GM12801 (cell line): Measurements from ENCODE around the gene TRIM29.

Source experiments
- CTCF ChIP-seq: IDR thresholded peaks from one replicate; pipeline ENCODE4 v1.5.1; 2011; ENCODE audit warnings: control low read depth; ENCODE audit not compliant: insufficient read length; ENCODE audit errors: extremely low read depth

TRIM29 gene

GRCh38 chr11:120104041-120104565, 33.8 kb downstream of the TRIM29 start:
- TF ChIP-seq CTCF, result no peak

- TF ChIP-seq CTCF, result no peak
These were observed 35.1 kb downstream of the TRIM29 start for GRCh38 chr11:120102864-120103122.

GRCh38 chr11:120102050-120102863, 35.7 kb downstream of the TRIM29 start:
- TF ChIP-seq CTCF, result no peak

- TF ChIP-seq CTCF, result no peak
These were observed 39.4 kb downstream of the TRIM29 start for GRCh38 chr11:120098503-120099020.

GRCh38 chr11:120097721-120098385, 40.1 kb downstream of the TRIM29 start:
- TF ChIP-seq CTCF, result no peak

GRCh38 chr11:120096369-120097191, 41.3 kb downstream of the TRIM29 start:
- no peak for TF ChIP-seq CTCF

GRCh38 chr11:120095516-120095915, 42.4 kb downstream of the TRIM29 start:
- TF ChIP-seq CTCF, result no peak
